Hematopoietic multipotent progenitor cell treated with erythropoietin and hydrocortisone succinate and interleukin-3 and kit ligand, for 4 days (in vitro differentiated cells): ENCODE data around the gene EPYC.

Source experiments
- DNase-seq: peaks from one replicate; pipeline ENCODE4 v3.0.0-alpha.2; 2015

EPYC gene

GRCh38 chr12:90953956-90954421 lies 50.8 kb downstream of the EPYC start:
- DNase-seq = peak; percentile 30

GRCh38 chr12:90951432-90952105 lies 53.2 kb downstream of the EPYC start:
- DNase-seq = no peak

GRCh38 chr12:90947869-90948268 lies 56.9 kb downstream of the EPYC start:
- DNase-seq = no peak

DNA sequence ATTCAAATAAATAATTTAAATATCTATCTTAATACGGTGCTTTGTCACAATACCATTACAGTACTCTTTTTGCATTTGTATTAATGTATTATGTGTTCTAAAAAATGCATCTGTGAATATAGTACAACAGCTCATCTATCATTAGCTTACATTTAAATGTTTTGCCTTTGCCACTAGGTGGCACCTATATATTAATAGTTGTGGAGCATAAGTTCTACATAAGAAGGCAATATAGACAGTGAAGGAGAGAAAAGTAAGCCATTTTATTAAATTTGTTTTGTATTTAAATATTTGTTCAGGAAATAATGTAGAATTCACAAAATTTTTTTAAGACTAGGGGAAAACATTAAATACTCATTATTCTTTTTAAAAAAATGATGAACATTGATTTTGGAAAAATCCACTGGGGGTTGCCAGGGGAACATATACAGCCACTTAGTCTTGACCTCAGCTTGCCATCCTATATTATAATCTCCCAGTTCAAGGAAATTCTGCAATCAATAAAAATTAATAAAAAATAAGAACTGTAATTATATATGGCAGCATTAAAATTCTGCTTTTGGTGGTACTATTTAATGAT lies 59.6 kb downstream of the EPYC start:
- peak; percentile 75 for DNase-seq

DNA sequence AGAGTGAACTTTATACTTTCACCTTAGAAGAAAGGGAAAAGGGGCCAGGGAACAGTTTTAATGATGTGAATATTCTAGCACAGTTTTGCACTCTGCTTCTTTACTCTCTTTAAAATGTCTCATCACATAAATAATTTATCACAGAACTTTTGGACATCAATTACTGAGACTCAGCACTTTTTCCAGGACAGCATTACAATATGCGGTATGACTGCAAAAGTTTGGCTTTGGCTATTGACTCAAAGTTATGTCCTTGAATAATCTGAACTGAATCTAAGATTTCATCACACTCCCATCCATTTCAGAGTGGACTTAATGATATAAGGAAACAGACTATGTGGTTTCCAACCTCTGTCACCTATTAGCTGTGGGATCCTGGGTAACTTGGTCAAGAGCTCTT lies 61.5 kb downstream of the EPYC start:
- no peak for DNase-seq

- peak; percentile 84 for DNase-seq
These were observed 63.8 kb downstream of the EPYC start for GRCh38 chr12:90940872-90941499.

DNA sequence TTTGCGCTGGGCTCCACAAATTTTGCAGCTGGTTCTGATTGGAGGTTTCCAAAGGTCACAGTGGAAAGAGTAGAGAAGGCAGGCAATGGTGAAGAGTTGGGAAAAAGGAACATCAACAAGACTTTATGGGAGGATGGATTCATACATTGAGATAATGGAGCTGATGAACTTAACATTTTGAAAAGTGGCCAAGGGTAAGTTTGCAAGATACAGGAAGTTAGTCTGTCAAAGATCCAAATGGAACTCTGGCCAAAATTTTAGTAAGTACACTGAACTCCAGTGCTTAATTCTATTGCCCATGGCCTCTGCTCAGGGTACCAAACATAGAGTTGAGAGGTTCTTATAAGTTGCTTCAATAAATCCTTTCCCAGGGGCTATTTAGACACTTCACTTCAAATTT lies 65.4 kb downstream of the EPYC start:
- no peak for DNase-seq

GRCh38 chr12:90938451-90938850 lies 66.3 kb downstream of the EPYC start:
- no peak for DNase-seq

DNA sequence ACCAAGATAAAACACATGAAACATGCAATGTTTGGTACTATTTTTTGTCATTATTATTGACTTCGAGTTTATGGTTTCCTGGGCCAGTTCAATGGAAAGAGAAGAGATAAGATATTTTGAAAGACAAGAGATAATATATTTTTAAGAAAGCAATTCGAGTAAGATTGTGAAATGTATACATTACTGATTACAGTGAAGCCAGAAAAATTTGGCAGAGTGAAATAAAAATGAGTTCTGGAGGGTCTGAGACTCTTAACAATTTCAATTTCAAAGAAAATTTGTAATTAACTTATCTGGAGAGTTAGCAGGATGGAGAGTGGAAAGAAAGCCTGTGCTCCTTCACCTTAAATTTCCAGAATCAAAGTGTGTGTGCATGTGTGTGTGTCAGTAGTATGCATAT lies 67.1 kb downstream of the EPYC start:
- no peak for DNase-seq

GRCh38 chr12:90936230-90937005 lies 68.4 kb downstream of the EPYC start:
- peak; percentile 20 for DNase-seq

DNA sequence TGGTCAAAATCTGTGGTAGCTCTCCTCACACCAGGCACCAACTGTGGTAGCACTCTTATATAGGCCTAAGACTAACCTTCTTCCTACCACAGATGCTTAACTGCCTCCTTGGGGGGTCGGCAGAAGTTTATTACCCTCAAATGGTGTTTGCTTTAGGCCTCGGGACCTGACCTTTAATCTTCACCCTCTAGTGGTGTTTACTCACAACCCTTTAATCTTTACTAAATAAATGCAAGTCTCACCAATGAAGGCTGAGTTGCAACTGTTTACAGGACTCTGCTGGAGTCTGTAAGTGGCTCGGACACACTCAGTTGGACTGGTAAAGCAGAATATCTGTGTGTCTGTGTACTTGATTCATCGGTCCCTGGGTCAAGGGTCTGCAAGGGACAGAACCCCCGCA lies 79.2 kb downstream of the EPYC start:
- DNase-seq = no peak

DNA sequence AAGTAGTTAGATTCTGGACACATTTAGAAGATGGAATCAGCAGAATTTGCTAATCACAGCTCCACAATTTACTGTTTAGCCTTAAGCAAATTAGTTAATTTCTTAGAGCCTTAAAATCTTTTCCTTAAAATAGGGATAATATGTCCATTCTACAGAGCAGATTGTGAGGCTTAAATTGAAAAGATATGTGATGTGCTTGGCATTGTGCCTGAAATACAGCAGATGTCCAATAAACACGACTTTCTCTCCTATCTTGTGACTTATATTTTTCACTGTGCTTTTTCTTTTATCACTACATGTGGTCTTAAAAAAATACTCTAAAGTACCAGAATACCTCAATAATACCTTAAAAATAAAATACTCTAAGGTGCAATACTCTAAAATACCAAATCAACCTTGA lies 80.4 kb downstream of the EPYC start:
- no peak for DNase-seq

DNA sequence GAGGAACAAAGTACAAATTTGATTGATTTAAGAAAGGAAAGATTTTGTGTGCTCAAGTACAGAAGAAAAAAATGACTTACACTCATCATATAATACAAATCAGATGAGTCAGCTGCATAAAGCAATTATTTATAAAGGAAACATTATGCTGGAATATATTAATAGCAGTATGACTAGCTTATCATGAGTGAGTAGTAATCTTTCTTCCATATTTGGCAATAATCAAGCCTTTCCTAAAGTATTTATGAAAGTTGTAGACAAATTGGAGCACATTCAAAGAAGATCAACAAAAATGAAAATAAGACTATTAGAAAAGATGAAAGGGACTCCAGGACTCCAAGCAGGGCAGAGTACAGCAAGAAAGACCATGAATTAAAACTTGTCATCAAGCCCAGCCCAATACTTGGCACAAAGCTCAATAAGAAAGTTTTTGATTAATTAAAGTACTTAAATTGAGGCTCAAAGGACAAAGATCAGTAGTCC lies 82.6 kb downstream of the EPYC start:
- no peak for DNase-seq

DNA sequence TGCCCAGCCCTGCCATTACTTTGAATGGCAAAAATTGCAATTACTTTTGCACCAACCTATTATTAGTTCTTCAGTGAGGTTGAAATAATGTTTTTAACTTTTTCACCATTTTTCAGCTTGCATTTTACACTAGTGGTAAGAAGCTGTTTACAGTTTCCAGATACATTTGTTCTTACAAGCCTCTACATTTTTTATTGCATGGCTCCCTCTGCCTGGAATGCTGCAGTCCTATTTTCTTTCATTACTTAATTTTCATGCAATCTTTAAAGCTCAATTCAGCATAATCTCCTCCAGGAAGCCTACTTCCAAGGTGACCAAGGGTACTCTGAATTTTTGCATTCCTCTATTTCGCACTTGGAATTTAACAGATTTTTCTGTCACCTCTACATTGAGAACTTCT lies 83.2 kb downstream of the EPYC start:
- DNase-seq = no peak

DNA sequence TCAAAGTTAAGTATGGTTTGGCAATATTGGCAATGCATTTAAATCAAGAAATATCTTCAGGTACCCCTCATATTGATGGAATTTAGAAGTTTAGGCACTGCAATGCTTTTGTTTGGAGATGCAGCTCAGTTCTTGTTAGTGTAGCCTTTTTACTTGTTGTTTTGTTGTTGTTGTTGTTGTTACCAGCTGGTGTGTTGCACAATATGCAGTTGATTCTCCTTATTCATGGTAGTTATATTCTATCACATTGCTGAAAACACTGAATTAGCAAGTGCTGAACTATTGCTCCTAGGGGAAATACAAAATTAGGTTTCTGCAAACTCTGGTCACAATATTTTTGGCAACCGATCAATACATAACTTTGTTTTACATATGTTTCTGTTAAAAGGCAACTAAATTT lies 84.5 kb downstream of the EPYC start:
- DNase-seq = no peak

- DNase-seq = no peak
These were observed 87.3 kb downstream of the EPYC start for GRCh38 chr12:90917431-90917830.

DNA sequence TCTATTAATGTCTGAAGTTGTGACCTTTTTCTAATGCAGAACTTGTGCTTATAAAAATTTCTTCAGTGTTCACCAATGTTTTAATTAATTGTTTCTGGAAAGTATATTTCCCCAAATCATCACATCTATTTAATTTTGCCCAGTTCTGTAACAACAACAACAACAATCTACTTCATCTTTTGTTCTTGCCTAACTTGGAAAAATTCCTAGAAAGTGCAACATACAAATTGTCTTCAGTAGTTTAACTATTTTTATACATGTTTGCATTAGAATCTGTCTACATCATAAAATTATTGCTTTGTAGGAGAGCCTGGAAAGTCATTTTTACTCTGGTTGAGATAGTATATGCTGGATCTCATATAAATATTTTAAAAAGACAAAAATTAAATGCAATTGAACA lies 88.3 kb downstream of the EPYC start:
- DNase-seq = no peak

- no peak for DNase-seq
These were observed 89.4 kb downstream of the EPYC start for GRCh38 chr12:90915353-90915752.
